Activated CD4-positive, alpha-beta T cell treated with anti-CD3 and anti-CD28 coated beads, Interleukin-2, amount 50 U/mL, for 4 hours (primary cell): ENCODE results near the gene JCAD.
"Not testable (repeated sequence)": the region's sequence is repeated elsewhere in the genome, so short reads cannot be mapped to it uniquely, and the experiment has no call there.

Source experiments
- DNase-seq, 2 experiments: peaks; one replicate each; pipeline ENCODE4 v3.0.0-alpha.2; 2020

The JCAD gene

DNA sequence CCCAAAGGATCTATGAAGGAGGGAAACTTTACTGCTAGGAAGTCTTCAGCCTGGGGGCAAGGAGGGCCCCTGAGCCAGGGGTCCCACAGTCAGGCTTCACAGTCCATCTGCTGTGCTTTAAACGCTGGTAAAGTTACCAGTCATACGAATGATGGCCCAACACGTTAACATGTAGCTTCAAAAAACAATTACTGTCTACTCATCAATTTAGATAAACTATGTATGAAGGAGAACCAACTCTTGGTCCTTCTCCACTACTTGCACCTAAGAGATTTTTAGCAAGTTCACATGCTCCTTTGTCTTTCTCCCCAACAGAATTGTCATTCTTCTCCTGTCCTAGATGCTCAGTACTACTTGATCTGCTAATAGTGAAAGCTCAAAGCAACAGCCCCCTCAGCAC is 16.6 kb downstream of the JCAD start:
- DNase-seq = no peak

DNA sequence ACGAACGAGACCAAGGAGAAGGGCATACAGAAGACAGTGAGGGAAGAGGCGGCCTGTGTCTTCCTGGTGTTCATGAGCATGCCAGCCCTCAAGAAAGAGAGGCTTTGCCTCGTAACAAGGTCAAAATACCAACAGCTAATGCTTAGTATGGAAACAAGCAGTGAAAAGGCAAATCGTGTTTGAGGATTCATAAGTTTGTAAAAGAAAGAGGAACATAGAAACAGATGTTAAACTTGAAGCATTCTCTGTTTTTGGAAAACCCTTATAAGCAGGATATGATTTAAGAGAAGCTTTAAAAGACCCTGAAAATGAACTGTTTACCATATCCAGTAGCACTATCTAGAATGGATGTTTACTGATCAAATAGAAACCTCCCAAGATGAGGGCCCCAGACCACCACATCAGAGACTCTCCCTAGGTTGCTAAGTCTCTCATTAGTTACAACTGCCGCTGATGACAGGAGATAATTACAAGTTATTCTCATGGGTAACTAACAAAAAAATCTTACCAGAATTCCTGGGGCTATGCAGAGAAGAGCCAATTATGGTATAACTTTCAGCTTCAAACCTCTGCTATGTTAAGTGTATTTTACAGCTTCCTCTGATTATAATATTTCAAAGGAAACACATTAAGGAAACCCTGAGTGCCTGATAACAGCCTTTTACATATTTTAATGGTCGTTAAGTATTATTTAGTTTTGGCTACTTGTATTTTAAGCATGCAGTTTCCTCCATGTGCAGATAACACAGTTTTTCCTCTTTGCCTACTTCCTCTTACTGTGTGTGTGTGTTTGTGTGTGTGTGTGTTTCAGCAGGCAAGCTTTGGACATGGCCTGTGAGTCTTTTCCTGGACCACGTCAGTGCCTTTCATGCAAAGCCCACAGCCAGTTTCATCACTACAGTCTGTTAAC is 17.9 kb downstream of the JCAD start:
- no peak for DNase-seq

DNA sequence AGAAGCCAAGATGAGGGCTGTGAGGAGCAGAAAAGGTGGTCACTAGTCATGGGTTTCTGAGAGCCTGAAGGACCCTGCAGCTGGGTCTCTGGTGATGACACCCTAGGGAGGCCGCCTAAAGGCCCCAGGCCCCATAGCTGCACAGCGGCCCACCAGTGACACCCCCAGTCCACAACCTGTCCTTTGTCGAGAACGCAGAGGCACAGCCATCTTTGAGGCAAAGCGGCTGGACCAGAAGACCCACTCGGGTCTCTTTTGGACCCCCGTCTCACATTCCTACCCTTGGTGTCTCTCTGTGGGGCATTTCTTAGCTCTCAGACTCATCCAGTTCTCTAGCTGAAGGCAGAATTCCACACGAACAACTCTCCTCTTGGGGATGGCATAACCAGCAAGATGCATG is 18.8 kb downstream of the JCAD start:
- no peak for DNase-seq

DNA sequence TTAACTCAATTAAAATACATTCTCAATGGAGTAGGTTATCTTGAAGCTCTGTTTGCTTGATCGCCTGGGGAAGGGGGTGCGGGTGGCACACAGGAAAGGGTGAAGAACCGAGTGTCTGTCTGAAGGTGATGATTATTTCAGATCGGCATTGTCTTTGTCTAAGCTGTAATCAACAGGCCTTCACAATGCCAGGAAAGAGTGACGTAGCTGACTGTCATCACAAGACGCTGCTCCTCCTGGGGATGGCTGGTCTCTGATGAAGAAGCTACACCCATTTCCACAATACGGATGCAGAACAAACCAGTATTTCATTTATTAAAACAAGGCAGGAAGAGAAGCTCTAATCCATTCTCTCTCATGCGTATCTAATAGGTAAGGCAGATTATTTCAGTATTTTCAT is 19.4 kb downstream of the JCAD start:
- no peak for DNase-seq

DNA sequence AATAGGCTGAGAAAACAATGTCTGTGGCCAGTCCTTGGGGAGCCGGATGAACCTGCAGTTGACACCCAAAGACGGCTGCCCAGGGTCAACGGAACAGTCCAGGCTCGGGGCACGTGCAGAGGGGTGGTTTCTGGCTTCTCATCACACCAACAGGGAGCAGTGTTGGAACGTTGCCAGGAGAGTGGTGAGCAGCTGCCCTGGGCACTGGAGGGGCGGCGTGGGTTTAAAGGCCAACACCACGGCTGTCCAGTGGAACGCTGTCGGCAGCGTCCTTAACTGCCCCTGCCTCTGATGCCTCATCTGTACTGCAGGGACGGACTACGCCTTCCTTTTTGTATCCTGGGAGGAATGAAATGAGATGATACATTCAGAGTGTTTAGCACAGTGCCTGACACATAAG is 19.8 kb downstream of the JCAD start:
- no peak for DNase-seq

DNA sequence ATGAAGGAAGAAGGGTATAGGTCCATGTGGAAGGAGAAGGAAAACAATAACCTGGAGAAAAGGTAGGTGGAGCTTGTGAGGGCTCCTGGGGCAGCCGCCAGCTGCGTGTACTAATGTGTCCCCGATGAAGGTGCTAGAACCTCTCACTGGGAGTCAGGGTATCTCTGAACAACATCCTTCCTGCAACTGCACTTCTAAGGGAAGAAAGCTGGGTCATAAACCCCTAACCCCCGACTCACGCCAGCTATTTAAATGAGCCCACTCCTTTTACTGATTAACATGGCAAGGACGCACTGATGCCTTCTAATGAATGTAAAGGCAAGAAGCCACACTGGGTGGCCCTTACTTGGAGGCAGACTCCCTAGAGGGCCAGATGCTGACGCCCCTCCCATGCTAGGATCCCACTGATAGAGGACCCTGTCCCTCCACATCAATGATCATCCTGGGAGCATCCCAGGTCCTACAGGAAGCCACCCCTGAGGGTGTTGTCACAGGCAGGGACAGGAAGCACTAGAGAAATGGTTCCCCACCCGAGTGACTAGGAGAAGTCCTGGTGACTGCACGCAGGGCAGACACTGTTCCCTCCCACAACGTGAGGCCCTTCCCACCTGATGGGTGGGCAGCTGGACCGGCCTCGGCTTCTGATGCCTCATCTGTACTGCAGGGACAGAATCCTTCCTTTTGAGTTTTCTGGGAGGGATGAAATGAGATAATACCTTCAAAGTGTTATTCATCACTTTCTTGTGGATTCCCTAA is 20.4 kb downstream of the JCAD start:
- DNase-seq = no peak

DNA sequence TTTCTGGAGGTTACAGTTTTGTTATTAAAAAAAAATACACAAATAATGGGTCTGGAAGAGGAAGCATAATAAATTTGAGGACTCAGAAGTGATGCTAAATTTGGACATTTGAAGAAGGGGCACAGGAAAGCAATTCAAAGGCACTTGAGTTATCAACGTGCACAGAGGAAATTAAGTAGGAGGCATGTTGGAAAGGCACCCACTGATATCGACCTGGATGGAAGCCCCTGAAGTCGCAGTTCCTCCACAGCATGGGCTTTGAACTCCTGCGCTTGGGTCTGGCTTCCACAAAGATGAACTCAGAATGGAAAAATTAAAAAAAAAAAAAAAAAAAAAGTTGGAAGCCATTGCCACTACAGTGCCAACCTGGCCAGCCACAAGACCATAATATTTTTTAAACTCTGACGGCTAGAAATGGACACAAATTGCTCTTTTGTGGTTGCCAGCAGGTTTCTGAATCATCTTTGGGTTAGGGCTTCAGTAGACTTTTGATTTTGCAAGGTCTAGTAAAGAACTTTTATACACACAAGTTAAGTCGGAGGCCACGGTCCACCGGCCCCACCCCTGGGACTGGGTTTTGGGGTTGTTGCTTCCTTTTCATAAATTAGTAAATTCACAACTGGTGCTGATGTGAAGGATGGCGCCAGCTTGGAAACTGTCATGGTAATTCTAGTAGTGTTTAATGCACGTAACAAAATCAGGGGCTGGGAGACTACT is 21.6 kb downstream of the JCAD start:
- no peak for DNase-seq

DNA sequence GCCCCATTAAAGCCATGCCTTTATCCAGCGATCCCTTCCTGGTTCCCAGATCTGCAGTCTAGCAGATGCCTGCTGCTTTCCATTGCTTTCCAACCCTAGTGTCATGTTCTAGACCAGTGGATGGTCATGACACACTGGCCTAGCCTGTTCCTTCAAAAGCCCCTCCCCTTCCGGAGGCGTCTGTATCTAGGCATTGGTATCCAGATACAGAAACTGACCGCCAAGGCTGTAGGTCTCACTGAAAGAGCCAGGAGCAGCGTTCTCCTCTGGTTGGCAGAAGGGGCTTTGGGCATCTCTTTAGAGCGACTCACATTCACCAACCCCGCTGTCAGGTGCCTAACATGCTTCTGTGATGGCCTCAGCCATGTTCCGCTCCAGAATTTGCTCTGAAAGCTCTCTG is 22.6 kb downstream of the JCAD start:
- no peak for DNase-seq

DNA sequence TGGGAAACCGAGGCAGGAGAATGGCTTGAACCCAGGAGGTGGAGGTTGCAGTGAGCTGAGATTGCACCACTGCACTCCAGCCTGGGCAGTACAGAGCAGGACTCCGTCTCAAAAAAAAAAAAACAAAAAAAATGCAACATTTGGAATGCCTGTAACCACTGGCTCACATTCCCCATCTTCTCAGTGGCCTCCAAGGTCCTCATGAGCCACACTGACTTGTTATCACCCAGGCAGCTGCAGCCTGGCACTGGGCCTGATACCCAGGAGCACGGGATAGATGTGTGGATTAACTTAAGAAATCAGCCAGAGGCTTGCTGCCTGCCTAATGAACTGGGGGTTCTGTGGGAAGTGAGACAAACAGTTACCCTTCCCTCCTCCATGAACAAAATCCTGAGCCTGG is 23.0 kb downstream of the JCAD start:
- no peak for DNase-seq

DNA sequence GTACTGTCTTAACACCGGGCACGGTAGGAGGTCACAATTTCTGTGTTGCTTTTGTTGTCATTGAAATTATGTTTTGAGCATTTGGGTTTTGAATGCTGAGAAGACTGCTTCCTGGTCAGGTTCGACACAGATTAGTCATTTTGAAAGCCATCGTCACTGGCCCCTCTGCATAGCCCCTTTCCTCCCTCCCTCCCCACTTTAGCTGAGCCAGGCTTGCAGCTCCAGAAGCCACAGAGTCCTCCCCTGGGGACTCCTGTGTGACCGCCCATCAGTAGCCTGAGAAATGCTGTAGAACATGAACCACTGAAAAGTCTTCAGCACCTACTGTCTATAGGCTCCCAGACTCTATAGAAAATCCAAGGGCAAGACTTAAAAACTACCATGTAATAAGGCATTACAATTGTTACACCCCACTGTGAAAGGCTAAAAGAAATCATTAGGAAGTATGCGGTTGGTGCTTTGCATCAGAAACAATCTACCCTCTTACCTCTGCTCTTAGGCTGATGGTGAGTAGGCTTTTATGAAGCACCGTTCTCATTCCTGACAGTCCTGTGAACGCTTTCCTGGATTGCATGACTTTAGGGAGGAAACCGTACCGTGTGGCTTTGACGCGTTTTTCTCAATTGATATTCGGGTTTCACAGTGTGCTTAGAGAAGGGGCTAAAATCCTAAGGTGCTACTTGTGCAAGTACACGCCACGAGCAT is 24.8 kb downstream of the JCAD start:
- DNase-seq = no peak

DNA sequence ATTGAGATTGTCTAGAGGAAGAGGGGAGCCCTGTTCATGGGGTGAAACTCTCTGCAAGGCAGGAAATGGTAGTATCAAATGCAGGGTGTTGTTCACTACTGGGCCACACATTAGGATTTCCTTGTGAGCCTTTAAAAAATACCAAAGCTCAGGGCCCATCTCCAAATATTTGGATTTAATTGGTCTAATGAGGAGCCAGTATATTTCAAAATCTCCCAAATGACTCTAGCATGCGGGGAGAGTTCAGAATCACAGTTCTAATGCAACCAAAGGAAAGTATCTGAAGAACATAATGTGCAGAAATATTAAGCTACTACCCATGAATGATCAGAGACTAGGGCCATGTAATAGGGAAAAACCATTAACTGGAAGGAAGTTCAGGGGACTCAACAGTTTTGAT is 27.3 kb downstream of the JCAD start:
- DNase-seq = no peak

DNA sequence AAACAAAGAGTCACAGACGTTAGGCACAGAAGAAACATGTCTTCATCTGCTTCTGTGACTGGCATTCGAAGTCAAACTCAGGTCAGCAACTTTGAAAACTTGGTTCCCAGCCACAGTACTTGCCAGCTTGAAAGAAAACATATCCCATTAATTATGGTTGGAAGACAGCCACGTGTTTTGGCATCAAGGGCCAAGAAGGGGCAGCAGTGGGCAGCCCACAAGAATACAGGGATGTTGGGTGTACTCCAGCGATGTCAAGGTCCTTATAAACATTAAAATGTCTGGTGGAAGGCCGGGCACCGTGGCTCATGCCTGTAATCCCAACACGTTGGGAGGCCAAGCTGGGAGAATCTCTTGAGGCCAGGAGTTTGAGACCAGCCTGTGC is 29.5 kb downstream of the JCAD start:
- DNase-seq = no peak

DNA sequence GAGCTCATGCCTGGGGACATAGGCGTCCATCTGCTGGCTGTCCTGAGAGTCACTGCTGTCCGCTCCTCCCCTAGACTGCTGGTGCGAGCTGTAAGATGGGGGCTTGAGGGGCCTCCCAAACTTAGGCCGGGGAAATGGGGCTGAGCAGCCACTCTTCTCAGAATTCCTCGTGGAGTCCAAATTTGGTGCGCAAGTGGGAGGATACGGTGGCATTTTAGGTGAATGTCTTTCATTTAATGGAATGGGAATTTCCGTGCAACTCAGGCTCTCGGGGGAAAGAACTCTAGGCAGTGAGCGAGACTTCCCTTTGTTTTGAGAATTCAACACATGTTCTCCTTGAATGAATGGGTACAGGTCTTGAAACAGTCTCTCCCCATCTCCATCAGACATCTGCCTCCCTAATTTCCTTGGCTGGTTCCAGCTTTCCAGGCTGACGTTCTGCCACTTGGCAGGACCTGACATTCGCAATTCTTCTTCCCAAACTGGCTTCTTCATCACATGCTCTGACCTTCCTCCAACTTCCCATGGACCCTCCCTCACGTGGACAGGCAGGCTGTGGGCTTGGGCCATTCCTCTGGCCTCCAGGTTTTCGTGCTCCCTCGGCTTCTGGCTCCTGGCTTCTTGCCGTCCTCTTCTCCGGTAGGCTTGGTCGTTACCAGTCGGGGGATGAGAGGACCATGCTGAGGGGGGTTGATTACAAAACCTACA is 30.1 kb downstream of the JCAD start:
- DNase-seq = no peak

DNA sequence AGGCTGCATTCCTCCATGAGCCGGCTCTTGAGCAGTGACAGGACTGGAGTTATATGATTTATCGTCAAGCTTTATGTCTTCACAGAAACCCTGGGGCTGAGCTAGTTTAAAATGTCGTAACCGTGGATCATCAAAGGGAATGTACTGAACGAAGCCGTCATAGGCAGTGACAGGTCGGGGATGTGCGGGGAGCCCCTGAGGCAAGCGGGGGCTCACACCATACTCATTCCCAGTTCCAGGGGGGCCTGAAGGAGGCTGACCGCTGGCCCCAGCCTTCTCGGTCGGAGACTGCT is 30.7 kb downstream of the JCAD start:
- DNase-seq = no peak

DNA sequence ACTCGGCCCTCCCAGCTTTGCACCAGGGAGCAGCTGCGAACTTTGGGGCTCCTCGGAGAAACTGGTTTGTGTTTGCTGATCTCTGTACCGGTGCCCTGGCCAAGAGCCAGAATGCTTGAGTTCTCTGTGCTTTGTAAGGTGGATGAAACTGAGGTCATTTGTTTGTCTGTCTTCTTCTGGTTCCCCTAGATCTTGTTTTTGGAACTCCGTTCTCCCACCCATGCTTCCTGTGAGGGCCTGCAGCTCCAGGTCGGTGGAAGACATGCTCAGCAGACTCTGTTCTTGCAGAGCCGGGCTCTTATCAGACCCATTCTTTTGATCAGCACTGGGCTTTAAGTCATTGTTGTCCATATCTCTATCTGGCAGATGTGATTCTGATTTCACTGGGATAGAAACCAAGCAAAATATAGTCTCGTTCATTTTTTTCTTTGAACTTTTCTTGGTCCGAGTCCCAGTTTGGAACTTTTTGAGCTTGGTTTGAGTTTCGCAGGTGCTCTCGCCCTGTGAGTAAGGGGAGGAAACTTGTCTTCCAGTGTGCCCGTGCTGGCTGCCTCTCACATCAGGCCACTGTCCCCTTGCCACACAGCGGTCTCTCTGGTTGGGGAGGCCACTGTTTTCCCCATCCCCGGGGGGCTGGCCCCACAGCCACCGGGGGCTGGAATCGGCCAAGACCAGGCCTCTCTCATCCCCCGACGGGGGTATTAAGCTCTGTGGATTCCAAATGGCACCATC is 31.2 kb downstream of the JCAD start:
- DNase-seq = no peak

DNA sequence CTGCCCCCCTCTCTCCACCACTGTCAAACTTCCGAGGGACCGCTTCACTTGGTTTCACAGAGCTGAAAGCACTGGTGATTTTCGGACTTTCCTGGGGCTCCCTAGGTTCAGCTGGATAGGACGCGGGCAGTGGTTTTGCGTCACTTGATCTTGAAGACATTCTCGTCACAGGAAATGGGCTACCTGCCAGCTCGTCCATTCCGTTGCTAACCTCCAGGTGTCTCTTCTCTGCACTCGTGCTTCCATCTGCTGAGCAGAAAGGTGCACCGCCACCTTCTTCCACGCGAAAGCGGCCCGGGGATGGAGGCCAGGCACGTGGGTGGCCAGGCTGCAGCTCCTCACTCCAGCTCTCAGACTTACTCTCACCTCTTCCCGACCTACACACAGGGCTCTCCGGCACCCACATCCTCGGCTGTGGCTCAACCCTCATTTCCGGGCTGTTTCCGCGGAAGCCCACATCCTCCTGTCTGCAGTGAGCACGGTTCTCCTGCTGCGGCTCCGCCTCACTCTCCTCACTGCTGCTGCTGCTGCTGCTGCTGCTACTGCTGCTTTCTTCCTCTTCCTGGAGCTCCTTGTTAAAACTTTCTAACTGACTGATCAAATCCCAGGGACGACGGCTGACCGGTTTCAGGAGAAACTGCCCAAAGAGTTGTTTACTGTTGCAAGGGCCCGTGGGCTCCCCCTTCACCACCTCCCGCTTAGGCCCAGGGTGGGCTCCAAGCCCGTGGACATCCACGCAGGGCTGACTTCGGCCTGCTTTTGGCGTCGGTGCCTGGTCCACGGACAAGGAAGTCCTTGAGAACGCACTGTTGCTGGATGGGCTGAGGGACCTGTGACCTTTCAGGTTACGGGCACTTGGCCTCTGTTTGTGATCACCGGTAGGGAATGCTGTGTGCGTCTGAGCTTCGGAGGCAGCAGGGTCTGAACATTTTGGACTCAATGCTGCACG is 32.1 kb downstream of the JCAD start:
- peak; percentile 79 to 80 for DNase-seq

DNA sequence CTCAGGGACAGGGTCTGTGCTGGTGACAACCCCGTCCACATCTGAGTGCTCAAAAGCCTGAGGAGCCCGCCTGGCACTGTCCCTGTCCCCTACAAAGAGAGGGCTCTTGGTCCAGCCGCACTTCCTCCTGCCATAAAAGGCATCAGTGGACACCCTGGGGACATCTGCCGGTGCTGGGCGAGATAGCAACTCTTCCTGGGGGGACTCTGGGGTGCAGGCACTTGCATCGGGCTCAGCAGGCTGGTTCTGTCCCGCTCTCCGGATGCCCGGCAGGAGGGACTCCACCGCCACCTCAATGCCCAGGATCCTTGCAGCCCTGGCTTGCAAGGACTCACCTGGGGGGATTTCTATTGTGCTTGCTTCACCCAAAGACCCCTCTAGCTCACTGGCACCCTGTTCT is 32.8 kb downstream of the JCAD start:
- DNase-seq = no peak

DNA sequence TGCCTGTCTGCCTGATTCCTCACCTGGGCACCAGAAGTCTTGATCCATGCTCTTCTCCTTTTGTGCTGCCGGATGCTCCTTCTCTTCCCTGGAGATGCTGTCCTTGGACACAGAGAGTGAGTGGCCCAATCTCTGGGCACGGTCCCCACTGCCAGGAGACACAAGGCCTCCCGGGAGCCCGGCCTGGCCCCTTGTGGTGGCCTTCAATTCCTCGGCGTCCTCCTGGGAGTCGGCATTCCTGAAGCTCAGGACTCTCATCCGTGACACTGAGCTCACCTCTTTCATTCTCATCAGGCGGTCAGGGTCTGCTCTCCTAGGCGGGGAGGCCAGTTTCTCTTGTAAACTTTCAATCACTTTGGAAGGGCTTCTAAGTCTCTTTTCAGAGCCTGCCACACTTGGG is 33.3 kb downstream of the JCAD start:
- DNase-seq = no peak

DNA sequence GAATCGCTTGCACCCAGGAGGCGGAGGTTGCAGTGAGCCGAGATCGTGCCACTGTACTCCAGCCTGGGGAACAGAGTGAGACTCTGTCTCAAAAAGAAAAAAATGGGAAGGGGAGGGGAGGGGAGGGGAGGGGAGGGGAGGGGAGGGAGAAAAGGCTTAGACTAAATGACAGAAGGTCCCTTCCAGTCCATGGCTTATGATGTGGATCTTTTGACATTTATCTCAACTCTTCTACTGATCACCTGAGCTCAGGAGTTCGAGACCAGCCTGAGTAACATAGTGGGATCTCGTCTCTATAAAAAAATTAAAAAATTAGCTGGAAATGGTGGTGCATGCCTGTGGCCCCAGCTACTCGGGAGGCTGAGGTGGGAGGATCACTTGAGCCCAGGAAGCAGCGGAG is 34.0 kb downstream of the JCAD start:
- DNase-seq = not testable (repeated sequence)

DNA sequence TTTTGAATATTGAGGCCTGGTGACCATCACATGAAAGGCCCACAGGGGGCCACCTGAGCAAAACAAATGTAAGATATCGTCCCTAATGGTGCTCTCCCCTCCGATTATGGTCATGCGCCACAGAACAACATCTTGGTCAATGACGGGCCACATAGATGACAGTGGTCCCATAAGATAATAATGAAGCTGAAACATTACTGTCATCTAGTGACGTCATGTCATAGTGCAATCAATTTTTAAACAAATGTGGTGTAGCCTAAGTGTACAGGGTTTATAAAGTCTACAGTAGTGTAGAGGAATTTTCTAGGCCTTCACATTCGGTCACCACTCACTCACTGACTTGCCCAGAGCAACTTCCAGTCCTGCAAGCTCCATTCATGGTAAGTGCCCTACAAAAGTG is 36.8 kb downstream of the JCAD start:
- no peak for DNase-seq

DNA sequence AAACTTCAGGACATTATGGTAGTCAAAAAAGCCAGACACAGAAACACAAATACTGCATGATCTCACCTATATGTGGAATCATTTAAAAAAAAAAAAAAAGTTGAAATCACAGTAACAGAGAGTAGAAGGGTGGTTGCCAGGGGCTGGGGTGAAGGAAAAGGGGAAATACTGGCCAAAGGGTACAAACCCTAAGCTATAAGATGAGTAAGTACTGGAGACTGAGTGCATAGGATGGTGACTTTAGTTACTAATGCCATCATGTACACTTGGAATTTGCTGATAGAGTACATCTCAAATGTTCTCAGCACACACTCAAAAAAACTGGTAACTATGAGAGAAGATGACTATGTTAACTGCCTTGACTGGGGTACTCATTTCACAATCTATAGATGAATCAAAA is 39.9 kb downstream of the JCAD start:
- DNase-seq = no peak
